ENCODE results near the gene PPM1B. TPM values are rescaled to one million over a fixed set of nuclear protein-coding genes. Genes with fewer than 3 reads are reported as not detected.

Gene PPM1B
- total and polyA plus RNA-seq, 2 donors (not counting 3 experiments of a cell fraction or from before 2014, with no cell fraction given) = 8.0 to 24.1 TPM

DNA sequence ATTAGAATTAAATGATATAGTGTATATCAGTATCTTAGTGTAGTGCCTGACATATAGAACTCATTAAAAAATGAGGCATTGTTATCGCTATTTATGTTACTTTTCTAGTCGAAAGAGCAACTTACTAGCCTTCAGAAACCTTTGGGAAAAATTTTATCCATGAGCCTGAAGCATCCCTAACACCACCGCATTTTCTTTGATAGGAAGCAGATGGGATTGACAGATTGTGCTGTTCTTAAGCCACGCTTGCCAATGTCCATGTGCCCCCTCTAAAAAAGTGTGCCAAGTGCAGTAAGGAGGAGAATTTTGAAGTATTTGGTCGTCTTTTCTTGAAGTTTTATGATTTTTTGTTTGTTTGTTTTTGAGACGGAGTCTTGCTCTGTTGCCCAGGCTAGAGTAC lies 29.1 kb downstream of the PPM1B start:
- ChIA-PET POLR2A (no interaction called here), CTCF (no interaction called here)
- Histone ChIP-seq H3K9me1 (replicated peaks; ENCODE audit: control insufficient read depth, extremely low read depth, insufficient read depth, low read length) (no peaks in the 10 kb centered on the region), H3K27ac (ENCODE audit: insufficient read depth, low read depth, low read length) (no peak overlapping the region), H3K4me2 (ENCODE audit: insufficient read depth, low read length) (no peak overlapping the region), H3K9ac (replicated peaks; ENCODE audit: extremely low read depth, insufficient read depth, low read length) (no peak overlapping the region), H2AFZ (ENCODE audit: low read depth, low read length) (no peak overlapping the region), H4K20me1 (replicated peaks; ENCODE audit: control insufficient read depth, extremely low read depth, insufficient read depth, low read length) (no peaks in the 10 kb centered on the region), H3K4me1 (ENCODE audit: control insufficient read depth, extremely low read depth, insufficient read depth, low read length) (no peaks in the 10 kb centered on the region), H3K9me3 (replicated peaks; ENCODE audit: control insufficient read depth, insufficient read depth, low read length) (no peaks in the 10 kb centered on the region), H3K36me3 (ENCODE audit: control insufficient read depth in 2 of 2, extremely low read depth in 1 of 2, insufficient read depth in 2 of 2, low read length in 2 of 2) (no peaks in the 10 kb centered on the region), H3K79me2 (ENCODE audit: control insufficient read depth, insufficient read depth, low read length) (peaks cover 21% of the 10 kb centered on the region), H3K4me3 (replicated peaks in 1 of 3; ENCODE audit: insufficient read depth in 1 of 3, low read depth in 1 of 3, low read length in 3 of 3) (no peak overlapping the region), H3K27me3 (ENCODE audit: control insufficient read depth in 2 of 2, insufficient read depth in 2 of 2, low read length in 2 of 2) (no peaks in the 10 kb centered on the region)
- DNase-seq (ENCODE audit: low read depth, low spot score) (no peak), FAIRE-seq (no peak)
- dilution Hi-C loops (cut with MboI; ENCODE audit: extremely low pct_ligation_motif_present, low sequenced_read_pairs) (no loop called here), intact Hi-C loops (cut with micrococcal nuclease) (no loop called here)
- no peak for TF ChIP-seq POLR2AphosphoS5 (IDR thresholded peaks at IDR 0.05; ENCODE audit: insufficient read depth, low read depth, low read length)
- TF ChIP-seq JUN (IDR thresholded peaks at IDR 0.05; ENCODE audit: borderline replicate concordance, insufficient read depth, insufficient read length, low read depth) = no peak
- no peak for TF ChIP-seq MYC (IDR thresholded peaks at IDR 0.05; ENCODE audit: low read depth, low read length)
- no peak for TF ChIP-seq POLR2A (IDR thresholded peaks at IDR 0.05; ENCODE audit: low read depth, low read length)
- no peak for TF ChIP-seq GATA2 (IDR thresholded peaks at IDR 0.05; ENCODE audit: insufficient read depth, insufficient read length, low read depth, low read length)
- no peak for TF ChIP-seq EZH2 (IDR thresholded peaks at IDR 0.05; ENCODE audit: borderline replicate concordance, low read depth, low read length, severe bottlenecking)
- no peak for TF ChIP-seq FOS (IDR thresholded peaks at IDR 0.05; ENCODE audit: borderline replicate concordance, insufficient read depth, low read length)
- BruUV-seq (replicated peaks) = no TSS peak

DNA sequence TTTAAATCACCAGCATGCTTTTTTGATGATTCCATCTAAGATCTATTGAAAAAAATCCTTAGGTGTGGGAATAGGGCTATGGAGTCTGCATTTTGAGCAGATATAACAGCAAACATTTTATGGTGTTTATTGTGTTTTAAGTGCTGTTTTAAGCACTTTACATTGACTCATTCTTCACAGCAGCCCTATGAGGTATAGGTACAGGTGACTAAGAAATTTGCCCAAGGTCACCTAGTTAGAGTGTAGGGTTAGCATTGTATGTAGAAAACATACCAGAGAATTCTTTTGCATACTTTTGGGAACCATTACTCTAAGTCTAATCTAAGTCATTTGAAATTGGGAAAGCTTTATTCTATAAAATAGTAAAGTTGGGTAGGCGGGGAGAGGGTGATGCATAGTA lies 31.3 kb downstream of the PPM1B start:
- Histone ChIP-seq H4K20me1 (replicated peaks; ENCODE audit: control insufficient read depth, extremely low read depth, insufficient read depth, low read length) (no peaks in the 10 kb centered on the region), H3K9ac (replicated peaks; ENCODE audit: extremely low read depth, insufficient read depth, low read length) (no peak overlapping the region), H3K9me1 (replicated peaks; ENCODE audit: control insufficient read depth, extremely low read depth, insufficient read depth, low read length) (no peaks in the 10 kb centered on the region), H3K4me2 (ENCODE audit: insufficient read depth, low read length) (no peak overlapping the region), H3K4me3 (replicated peaks in 1 of 3; ENCODE audit: insufficient read depth in 1 of 3, low read depth in 1 of 3, low read length in 3 of 3) (no peak overlapping the region), H3K36me3 (ENCODE audit: control insufficient read depth in 2 of 2, extremely low read depth in 1 of 2, insufficient read depth in 2 of 2, low read length in 2 of 2) (no peaks in the 10 kb centered on the region), H2AFZ (ENCODE audit: low read depth, low read length) (no peak overlapping the region), H3K79me2 (ENCODE audit: control insufficient read depth, insufficient read depth, low read length) (peaks cover 24% of the 10 kb centered on the region), H3K27me3 (ENCODE audit: control insufficient read depth in 2 of 2, insufficient read depth in 2 of 2, low read length in 2 of 2) (no peaks in the 10 kb centered on the region), H3K9me3 (replicated peaks; ENCODE audit: control insufficient read depth, insufficient read depth, low read length) (no peaks in the 10 kb centered on the region), H3K27ac (ENCODE audit: insufficient read depth, low read depth, low read length) (no peak overlapping the region), H3K4me1 (ENCODE audit: control insufficient read depth, extremely low read depth, insufficient read depth, low read length) (no peaks in the 10 kb centered on the region)
- ChIA-PET CTCF (no interaction called here), POLR2A (no interaction called here)
- TF ChIP-seq JUN (IDR thresholded peaks at IDR 0.05; ENCODE audit: borderline replicate concordance, insufficient read depth, insufficient read length, low read depth) (no peak), EZH2 (IDR thresholded peaks at IDR 0.05; ENCODE audit: borderline replicate concordance, low read depth, low read length, severe bottlenecking) (no peak), MYC (IDR thresholded peaks at IDR 0.05; ENCODE audit: low read depth, low read length) (no peak), FOS (IDR thresholded peaks at IDR 0.05; ENCODE audit: borderline replicate concordance, insufficient read depth, low read length) (no peak)
- TF ChIP-seq, protein P1, sequence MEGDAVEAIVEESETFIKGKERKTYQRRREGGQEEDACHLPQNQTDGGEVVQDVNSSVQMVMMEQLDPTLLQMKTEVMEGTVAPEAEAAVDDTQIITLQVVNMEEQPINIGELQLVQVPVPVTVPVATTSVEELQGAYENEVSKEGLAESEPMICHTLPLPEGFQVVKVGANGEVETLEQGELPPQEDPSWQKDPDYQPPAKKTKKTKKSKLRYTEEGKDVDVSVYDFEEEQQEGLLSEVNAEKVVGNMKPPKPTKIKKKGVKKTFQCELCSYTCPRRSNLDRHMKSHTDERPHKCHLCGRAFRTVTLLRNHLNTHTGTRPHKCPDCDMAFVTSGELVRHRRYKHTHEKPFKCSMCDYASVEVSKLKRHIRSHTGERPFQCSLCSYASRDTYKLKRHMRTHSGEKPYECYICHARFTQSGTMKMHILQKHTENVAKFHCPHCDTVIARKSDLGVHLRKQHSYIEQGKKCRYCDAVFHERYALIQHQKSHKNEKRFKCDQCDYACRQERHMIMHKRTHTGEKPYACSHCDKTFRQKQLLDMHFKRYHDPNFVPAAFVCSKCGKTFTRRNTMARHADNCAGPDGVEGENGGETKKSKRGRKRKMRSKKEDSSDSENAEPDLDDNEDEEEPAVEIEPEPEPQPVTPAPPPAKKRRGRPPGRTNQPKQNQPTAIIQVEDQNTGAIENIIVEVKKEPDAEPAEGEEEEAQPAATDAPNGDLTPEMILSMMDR (IDR thresholded peaks at IDR 0.05; ENCODE audit: extremely low read depth in 1 of 2, insufficient read depth in 1 of 2, low read depth in 1 of 2, low read length in 2 of 2) = no peak
- no TSS peak for BruUV-seq (replicated peaks)
- intact Hi-C loops (cut with micrococcal nuclease) = no loop called here
- DNase-seq (ENCODE audit: low read depth, low spot score) (no peak), FAIRE-seq (no peak)
- dilution Hi-C loops (cut with MboI; ENCODE audit: extremely low pct_ligation_motif_present, low sequenced_read_pairs) = no loop called here

All from endothelial cell of umbilical vein (primary cell).